ENCODE measurements around the gene EIF4EBP2. TPM values are rescaled to one million over a fixed set of nuclear protein-coding genes. Genes with fewer than 3 reads are reported as not detected.

EIF4EBP2 gene
- total and polyA plus RNA-seq, 2 experiments from 2014 or later = 42.0 to 131 TPM

DNA sequence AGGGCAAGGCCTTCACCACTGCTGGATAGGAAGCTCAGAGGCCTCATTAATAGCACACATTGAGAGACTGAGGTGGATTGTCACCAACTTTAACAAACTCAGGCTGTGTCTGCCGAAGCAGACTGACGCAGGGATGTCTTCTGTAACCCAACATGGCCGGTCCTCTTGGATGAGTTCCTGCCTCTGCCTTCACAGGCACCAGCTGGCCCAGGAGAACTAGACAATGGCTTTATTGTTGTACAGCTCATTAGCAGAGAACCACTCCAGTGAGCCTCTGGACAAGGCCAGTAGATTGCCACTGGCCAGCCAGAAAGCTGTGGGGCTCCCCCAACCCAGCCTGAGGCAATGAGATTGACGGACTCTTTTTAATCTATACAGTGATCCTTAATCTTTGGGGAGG, 28.2 kb downstream of the EIF4EBP2 start:
- no peaks in the 10 kb centered on the region for H3K9me3 Mint-ChIP-seq
- H3K27me3 Mint-ChIP-seq (ENCODE audit: insufficient read depth, low read depth, poor library complexity) = peaks cover 6% of the 10 kb centered on the region
- peaks cover 5% of the 10 kb centered on the region; the same call in 2 of the 3 replicates for H3K4me1 Mint-ChIP-seq
- ATAC-seq (no peak), DNase-seq (ENCODE audit: low spot score) (no peak)
- Histone ChIP-seq H4K20me1 (replicated peaks; ENCODE audit: insufficient read depth) (peaks cover 8% of the 10 kb centered on the region), H3K4me3 (no peak overlapping the region), H3K27ac (ENCODE audit: low read depth) (peak overlapping the region; percentile 59; the same call in 1 of the 2 replicates), H3K79me2 (replicated peaks; ENCODE audit: insufficient read depth) (peaks cover 27% of the 10 kb centered on the region), H3K4me2 (no peak overlapping the region), H3K4me1 (ENCODE audit: insufficient read depth) (0 out of 2 replicates have a peak, but pooled peaks cover 4% of the 10 kb centered on the region), H3K36me3 (ENCODE audit: insufficient read depth) (peaks cover 14% of the 10 kb centered on the region), H2AFZ (no peak overlapping the region), H3K9me2 (ENCODE audit: insufficient read depth) (no peaks in the 10 kb centered on the region), H3K27me3 (ENCODE audit: insufficient read depth) (no peaks in the 10 kb centered on the region), H3F3A (replicated peaks; ENCODE audit: low read depth) (peaks cover 13% of the 10 kb centered on the region; the same call in 1 of the 2 replicates)
- H3K27ac Mint-ChIP-seq = no peak overlapping the region
- no peak for TF ChIP-seq EZH2 (IDR thresholded peaks at IDR 0.05; ENCODE audit: low read depth, unreplicated experiment)
- no peak for TF ChIP-seq JUNB (IDR thresholded peaks at IDR 0.05; ENCODE audit: unreplicated experiment)
- no peak for TF ChIP-seq CREB1 (CRISPR knock-in tag; IDR thresholded peaks at IDR 0.05; ENCODE audit: low read depth)
- TF ChIP-seq, protein P1, sequence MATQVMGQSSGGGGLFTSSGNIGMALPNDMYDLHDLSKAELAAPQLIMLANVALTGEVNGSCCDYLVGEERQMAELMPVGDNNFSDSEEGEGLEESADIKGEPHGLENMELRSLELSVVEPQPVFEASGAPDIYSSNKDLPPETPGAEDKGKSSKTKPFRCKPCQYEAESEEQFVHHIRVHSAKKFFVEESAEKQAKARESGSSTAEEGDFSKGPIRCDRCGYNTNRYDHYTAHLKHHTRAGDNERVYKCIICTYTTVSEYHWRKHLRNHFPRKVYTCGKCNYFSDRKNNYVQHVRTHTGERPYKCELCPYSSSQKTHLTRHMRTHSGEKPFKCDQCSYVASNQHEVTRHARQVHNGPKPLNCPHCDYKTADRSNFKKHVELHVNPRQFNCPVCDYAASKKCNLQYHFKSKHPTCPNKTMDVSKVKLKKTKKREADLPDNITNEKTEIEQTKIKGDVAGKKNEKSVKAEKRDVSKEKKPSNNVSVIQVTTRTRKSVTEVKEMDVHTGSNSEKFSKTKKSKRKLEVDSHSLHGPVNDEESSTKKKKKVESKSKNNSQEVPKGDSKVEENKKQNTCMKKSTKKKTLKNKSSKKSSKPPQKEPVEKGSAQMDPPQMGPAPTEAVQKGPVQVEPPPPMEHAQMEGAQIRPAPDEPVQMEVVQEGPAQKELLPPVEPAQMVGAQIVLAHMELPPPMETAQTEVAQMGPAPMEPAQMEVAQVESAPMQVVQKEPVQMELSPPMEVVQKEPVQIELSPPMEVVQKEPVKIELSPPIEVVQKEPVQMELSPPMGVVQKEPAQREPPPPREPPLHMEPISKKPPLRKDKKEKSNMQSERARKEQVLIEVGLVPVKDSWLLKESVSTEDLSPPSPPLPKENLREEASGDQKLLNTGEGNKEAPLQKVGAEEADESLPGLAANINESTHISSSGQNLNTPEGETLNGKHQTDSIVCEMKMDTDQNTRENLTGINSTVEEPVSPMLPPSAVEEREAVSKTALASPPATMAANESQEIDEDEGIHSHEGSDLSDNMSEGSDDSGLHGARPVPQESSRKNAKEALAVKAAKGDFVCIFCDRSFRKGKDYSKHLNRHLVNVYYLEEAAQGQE (IDR thresholded peaks at IDR 0.05; ENCODE audit: unreplicated experiment) = no peak
- TF ChIP-seq, protein P2, sequence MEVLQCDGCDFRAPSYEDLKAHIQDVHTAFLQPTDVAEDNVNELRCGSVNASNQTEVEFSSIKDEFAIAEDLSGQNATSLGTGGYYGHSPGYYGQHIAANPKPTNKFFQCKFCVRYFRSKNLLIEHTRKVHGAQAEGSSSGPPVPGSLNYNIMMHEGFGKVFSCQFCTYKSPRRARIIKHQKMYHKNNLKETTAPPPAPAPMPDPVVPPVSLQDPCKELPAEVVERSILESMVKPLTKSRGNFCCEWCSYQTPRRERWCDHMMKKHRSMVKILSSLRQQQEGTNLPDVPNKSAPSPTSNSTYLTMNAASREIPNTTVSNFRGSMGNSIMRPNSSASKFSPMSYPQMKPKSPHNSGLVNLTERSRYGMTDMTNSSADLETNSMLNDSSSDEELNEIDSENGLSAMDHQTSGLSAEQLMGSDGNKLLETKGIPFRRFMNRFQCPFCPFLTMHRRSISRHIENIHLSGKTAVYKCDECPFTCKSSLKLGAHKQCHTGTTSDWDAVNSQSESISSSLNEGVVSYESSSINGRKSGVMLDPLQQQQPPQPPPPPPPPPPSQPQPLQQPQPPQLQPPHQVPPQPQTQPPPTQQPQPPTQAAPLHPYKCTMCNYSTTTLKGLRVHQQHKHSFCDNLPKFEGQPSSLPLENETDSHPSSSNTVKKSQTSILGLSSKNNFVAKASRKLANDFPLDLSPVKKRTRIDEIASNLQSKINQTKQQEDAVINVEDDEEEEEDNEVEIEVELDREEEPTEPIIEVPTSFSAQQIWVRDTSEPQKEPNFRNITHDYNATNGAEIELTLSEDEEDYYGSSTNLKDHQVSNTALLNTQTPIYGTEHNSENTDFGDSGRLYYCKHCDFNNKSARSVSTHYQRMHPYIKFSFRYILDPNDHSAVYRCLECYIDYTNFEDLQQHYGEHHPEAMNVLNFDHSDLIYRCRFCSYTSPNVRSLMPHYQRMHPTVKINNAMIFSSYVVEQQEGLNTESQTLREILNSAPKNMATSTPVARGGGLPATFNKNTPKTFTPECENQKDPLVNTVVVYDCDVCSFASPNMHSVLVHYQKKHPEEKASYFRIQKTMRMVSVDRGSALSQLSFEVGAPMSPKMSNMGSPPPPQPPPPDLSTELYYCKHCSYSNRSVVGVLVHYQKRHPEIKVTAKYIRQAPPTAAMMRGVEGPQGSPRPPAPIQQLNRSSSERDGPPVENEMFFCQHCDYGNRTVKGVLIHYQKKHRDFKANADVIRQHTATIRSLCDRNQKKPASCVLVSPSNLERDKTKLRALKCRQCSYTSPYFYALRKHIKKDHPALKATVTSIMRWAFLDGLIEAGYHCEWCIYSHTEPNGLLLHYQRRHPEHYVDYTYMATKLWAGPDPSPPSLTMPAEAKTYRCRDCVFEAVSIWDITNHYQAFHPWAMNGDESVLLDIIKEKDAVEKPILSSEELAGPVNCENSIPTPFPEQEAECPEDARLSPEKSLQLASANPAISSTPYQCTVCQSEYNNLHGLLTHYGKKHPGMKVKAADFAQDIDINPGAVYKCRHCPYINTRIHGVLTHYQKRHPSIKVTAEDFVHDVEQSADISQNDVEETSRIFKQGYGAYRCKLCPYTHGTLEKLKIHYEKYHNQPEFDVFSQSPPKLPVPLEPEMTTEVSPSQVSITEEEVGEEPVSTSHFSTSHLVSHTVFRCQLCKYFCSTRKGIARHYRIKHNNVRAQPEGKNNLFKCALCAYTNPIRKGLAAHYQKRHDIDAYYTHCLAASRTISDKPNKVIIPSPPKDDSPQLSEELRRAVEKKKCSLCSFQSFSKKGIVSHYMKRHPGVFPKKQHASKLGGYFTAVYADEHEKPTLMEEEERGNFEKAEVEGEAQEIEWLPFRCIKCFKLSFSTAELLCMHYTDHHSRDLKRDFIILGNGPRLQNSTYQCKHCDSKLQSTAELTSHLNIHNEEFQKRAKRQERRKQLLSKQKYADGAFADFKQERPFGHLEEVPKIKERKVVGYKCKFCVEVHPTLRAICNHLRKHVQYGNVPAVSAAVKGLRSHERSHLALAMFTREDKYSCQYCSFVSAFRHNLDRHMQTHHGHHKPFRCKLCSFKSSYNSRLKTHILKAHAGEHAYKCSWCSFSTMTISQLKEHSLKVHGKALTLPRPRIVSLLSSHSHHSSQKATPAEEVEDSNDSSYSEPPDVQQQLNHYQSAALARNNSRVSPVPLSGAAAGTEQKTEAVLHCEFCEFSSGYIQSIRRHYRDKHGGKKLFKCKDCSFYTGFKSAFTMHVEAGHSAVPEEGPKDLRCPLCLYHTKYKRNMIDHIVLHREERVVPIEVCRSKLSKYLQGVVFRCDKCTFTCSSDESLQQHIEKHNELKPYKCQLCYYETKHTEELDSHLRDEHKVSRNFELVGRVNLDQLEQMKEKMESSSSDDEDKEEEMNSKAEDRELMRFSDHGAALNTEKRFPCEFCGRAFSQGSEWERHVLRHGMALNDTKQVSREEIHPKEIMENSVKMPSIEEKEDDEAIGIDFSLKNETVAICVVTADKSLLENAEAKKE (CRISPR knock-in tag; IDR thresholded peaks at IDR 0.05) = no peak
- TF ChIP-seq, protein P3, sequence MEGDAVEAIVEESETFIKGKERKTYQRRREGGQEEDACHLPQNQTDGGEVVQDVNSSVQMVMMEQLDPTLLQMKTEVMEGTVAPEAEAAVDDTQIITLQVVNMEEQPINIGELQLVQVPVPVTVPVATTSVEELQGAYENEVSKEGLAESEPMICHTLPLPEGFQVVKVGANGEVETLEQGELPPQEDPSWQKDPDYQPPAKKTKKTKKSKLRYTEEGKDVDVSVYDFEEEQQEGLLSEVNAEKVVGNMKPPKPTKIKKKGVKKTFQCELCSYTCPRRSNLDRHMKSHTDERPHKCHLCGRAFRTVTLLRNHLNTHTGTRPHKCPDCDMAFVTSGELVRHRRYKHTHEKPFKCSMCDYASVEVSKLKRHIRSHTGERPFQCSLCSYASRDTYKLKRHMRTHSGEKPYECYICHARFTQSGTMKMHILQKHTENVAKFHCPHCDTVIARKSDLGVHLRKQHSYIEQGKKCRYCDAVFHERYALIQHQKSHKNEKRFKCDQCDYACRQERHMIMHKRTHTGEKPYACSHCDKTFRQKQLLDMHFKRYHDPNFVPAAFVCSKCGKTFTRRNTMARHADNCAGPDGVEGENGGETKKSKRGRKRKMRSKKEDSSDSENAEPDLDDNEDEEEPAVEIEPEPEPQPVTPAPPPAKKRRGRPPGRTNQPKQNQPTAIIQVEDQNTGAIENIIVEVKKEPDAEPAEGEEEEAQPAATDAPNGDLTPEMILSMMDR (conservative IDR thresholded peaks at IDR 0.05; ENCODE audit: low read depth in 2 of 2) = no peak
- TF ChIP-seq EZH2phosphoT487 (IDR thresholded peaks at IDR 0.05; ENCODE audit: unreplicated experiment) = no peak
- no peak for TF ChIP-seq NANOG (IDR thresholded peaks at IDR 0.05; ENCODE audit: borderline replicate concordance)
- TF ChIP-seq POLR2AphosphoS5 (IDR thresholded peaks at IDR 0.05; ENCODE audit: low read depth) = no peak
- no peak overlapping the region for H3K4me3 Mint-ChIP-seq
- H3K36me3 Mint-ChIP-seq (ENCODE audit: low read depth) = peaks cover 6% of the 10 kb centered on the region
